Neural cell (in vitro differentiated cells): ENCODE data around the gene CAMK2A. TPM values are rescaled to one million over a fixed set of nuclear protein-coding genes. Genes with fewer than 3 reads are reported as not detected.

Experiments used
- H2AFZ ChIP-seq: fragments of 200-600, 300-800 bp; sonication (generic), shearing (Covaris generic); 2 replicates; pipeline ENCODE4 v1.6.0; 2014; ENCODE audit warnings: low read depth, mild to moderate bottlenecking, antibody characterized with exemption, low read length, moderate library complexity
- H3F3A ChIP-seq: fragments of 200-600 bp; shearing (Covaris generic); 2 replicates; pipeline ENCODE4 v1.6.1; 2016; ENCODE audit warnings: mild to moderate bottlenecking, moderate library complexity, mixed read lengths, antibody characterized with exemption, low read length; ENCODE audit not compliant: insufficient read depth, poor library complexity, severe bottlenecking
- H3K27ac ChIP-seq: fragments of 200-600, 300-800 bp; sonication (generic), shearing (Covaris generic); 2 replicates; pipeline ENCODE4 v1.5.1; 2014; ENCODE audit warnings: mild to moderate bottlenecking, low read length, moderate library complexity
- H3K27me3 ChIP-seq: fragments of 300-800, 200-600 bp; sonication (generic), shearing (Covaris generic); 2 replicates; pipeline ENCODE4 v1.6.0; 2014; ENCODE audit warnings: mild to moderate bottlenecking, low read depth, low read length, moderate library complexity; ENCODE audit not compliant: insufficient read depth
- H3K36me3 ChIP-seq: fragments of 300-800, 200-600 bp; sonication (generic), shearing (Covaris generic); 2 replicates; pipeline ENCODE4 v1.5.1; 2014; ENCODE audit warnings: mild to moderate bottlenecking, antibody characterized with exemption, low read length, moderate library complexity; ENCODE audit not compliant: insufficient read depth
- H3K4me2 ChIP-seq: fragments of 300-800, 200-600 bp; sonication (generic), shearing (Covaris generic); 2 replicates; pipeline ENCODE4 v1.6.0; 2014; ENCODE audit warnings: mild to moderate bottlenecking, low read length
- H3K4me3 ChIP-seq: fragments of 300-800, 200-600 bp; sonication (generic), shearing (Covaris generic); 2 replicates; pipeline ENCODE4 v1.5.1; 2014; ENCODE audit warnings: mild to moderate bottlenecking, low read length, moderate library complexity
- H3K79me2 ChIP-seq: fragments of 200-600 bp; shearing (Covaris generic); replicated peaks from 2 replicates; pipeline ENCODE4 v1.6.0; 2014; ENCODE audit warnings: mild to moderate bottlenecking, low read length, moderate library complexity; ENCODE audit not compliant: insufficient read depth
- H3K9ac ChIP-seq: fragments of 300-800, 200-600 bp; sonication (generic), shearing (Covaris generic); 2 replicates; pipeline ENCODE4 v1.6.1; 2016; ENCODE audit warnings: mild to moderate bottlenecking, low read length, mixed read lengths
- H3K9me2 ChIP-seq: fragments of 200-600 bp; shearing (Covaris generic); 2 replicates; pipeline ENCODE4 v1.6.1; 2016; ENCODE audit warnings: mild to moderate bottlenecking, low read length, mixed read lengths; ENCODE audit not compliant: insufficient read depth
- H3K9me3 ChIP-seq: fragments of 200-600, 300-800 bp; sonication (generic), shearing (Covaris generic); 2 replicates; pipeline ENCODE4 v1.6.1; 2016; ENCODE audit warnings: mild to moderate bottlenecking, mixed run types, low read length, moderate library complexity, mixed read lengths
- H4K20me1 ChIP-seq: fragments of 200-600 bp; shearing (Covaris generic); 2 replicates; pipeline ENCODE4 v1.6.1; 2016; ENCODE audit warnings: mild to moderate bottlenecking, mixed run types; ENCODE audit not compliant: insufficient read depth
- EP300 ChIP-seq: fragments of 450-650 bp; conservative IDR thresholded peaks from 2 replicates; pipeline ENCODE4 v1.6.1; 2014; ENCODE audit warnings: antibody characterized with exemption, mild to moderate bottlenecking, moderate library complexity; ENCODE audit not compliant: poor library complexity, severe bottlenecking
- EZH2 ChIP-seq: fragments of 200-600, 300-800 bp; shearing (Covaris generic), sonication (generic); IDR thresholded peaks from 2 replicates; pipeline ENCODE4 v1.6.1; 2014; ENCODE audit warnings: antibody characterized with exemption, low read length, borderline replicate concordance, mild to moderate bottlenecking; ENCODE audit not compliant: insufficient read depth, poor library complexity, severe bottlenecking
- MXI1 ChIP-seq: fragments of 450-650 bp; conservative IDR thresholded peaks from 2 replicates; pipeline ENCODE4 v1.6.1; 2014; ENCODE audit warnings: antibody characterized with exemption, mild to moderate bottlenecking; ENCODE audit not compliant: poor library complexity, severe bottlenecking
- POLR2AphosphoS5 ChIP-seq: IDR thresholded peaks from 2 replicates; pipeline ENCODE4 v1.6.1; 2012
- RAD21 ChIP-seq: fragments of 450-650 bp; conservative IDR thresholded peaks from 2 replicates; pipeline ENCODE4 v1.6.1; 2014; ENCODE audit warnings: antibody characterized with exemption, mild to moderate bottlenecking, moderate library complexity
- SMC3 ChIP-seq: fragments of 450-650 bp; conservative IDR thresholded peaks from 2 replicates; pipeline ENCODE4 v1.6.1; 2014; ENCODE audit warnings: antibody characterized with exemption, mild to moderate bottlenecking, moderate library complexity; ENCODE audit not compliant: poor library complexity
- TAF1 ChIP-seq: IDR thresholded peaks from 2 replicates; pipeline ENCODE4 v1.6.1; 2012; ENCODE audit warnings: low read depth
- polyA plus RNA-seq: library from polyadenylated mRNA; depleted of rRNA; stranded (reverse); fragments of >200 nt; gene quantifications from 2 replicates; pipeline ENCODE4 v1.2.3, GENCODE V29; 2014
- TF ChIP-seq, protein P1 (sequence below): fragments of 450-650 bp; IDR thresholded peaks from 2 replicates; pipeline ENCODE4 v1.5.1; 2014; ENCODE audit warnings: antibody characterized with exemption, mild to moderate bottlenecking, moderate library complexity; ENCODE audit not compliant: poor library complexity, severe bottlenecking
- TF ChIP-seq, protein P2 (sequence below): IDR thresholded peaks from 2 replicates; pipeline ENCODE4 v1.6.1; 2012; ENCODE audit warnings: borderline replicate concordance

Gene CAMK2A
- polyA plus RNA-seq, 1 donor from 2014 or later = 61.7 TPM

DNA sequence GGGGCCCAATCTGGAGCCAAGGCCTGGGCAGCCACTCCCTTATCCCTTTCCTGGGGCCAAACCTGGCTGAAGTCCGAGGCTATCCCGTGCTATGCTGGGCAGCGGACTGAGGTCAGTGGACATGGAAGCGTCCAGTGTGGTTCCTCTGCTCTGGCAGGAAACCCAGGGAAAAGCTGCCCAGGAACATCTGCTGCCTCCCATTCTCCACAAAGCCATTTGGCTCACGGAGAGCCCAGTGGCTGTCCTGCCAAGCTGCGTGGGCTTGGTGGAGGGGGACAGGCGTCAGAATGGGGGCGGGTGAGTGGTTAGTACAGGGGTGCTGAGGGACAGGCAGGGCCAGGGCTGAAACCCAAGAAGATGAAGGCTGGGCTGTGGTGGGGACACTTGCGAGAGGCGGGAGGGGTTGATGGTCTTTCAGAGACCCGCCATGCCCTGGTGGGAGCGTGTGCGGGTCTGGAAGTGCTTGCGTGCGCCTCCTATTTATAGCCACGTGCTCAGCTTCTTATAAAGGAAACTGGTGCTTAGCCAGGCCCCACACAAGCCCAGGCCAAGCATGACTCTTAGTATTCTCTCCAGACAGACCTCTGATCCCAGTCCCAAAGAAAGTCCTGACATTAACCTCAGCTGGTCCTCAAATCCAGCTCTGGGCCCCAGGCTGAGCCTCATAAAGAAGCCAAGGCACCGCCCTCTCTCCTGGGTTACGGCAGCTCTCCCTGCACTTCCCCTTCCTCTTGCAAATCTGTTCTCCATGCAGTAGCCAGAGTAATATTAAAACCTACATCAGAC, 109.1 kb downstream of the CAMK2A start:
- H3F3A ChIP-seq = no peaks in the 10 kb centered on the region
- no peaks in the 10 kb centered on the region for H3K9me3 ChIP-seq
- H3K36me3 ChIP-seq = no peaks in the 10 kb centered on the region
- H3K4me2 ChIP-seq = no peak overlapping the region
- TF ChIP-seq TAF1 (no peak), EZH2 (no peak), POLR2AphosphoS5 (no peak), SMC3 (no peak), EP300 (no peak), RAD21 (no peak), MXI1 (no peak)
- TF ChIP-seq, protein P1, sequence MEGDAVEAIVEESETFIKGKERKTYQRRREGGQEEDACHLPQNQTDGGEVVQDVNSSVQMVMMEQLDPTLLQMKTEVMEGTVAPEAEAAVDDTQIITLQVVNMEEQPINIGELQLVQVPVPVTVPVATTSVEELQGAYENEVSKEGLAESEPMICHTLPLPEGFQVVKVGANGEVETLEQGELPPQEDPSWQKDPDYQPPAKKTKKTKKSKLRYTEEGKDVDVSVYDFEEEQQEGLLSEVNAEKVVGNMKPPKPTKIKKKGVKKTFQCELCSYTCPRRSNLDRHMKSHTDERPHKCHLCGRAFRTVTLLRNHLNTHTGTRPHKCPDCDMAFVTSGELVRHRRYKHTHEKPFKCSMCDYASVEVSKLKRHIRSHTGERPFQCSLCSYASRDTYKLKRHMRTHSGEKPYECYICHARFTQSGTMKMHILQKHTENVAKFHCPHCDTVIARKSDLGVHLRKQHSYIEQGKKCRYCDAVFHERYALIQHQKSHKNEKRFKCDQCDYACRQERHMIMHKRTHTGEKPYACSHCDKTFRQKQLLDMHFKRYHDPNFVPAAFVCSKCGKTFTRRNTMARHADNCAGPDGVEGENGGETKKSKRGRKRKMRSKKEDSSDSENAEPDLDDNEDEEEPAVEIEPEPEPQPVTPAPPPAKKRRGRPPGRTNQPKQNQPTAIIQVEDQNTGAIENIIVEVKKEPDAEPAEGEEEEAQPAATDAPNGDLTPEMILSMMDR = no peak
- TF ChIP-seq, protein P2, sequence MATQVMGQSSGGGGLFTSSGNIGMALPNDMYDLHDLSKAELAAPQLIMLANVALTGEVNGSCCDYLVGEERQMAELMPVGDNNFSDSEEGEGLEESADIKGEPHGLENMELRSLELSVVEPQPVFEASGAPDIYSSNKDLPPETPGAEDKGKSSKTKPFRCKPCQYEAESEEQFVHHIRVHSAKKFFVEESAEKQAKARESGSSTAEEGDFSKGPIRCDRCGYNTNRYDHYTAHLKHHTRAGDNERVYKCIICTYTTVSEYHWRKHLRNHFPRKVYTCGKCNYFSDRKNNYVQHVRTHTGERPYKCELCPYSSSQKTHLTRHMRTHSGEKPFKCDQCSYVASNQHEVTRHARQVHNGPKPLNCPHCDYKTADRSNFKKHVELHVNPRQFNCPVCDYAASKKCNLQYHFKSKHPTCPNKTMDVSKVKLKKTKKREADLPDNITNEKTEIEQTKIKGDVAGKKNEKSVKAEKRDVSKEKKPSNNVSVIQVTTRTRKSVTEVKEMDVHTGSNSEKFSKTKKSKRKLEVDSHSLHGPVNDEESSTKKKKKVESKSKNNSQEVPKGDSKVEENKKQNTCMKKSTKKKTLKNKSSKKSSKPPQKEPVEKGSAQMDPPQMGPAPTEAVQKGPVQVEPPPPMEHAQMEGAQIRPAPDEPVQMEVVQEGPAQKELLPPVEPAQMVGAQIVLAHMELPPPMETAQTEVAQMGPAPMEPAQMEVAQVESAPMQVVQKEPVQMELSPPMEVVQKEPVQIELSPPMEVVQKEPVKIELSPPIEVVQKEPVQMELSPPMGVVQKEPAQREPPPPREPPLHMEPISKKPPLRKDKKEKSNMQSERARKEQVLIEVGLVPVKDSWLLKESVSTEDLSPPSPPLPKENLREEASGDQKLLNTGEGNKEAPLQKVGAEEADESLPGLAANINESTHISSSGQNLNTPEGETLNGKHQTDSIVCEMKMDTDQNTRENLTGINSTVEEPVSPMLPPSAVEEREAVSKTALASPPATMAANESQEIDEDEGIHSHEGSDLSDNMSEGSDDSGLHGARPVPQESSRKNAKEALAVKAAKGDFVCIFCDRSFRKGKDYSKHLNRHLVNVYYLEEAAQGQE = no peak
- H3K27me3 ChIP-seq = no peaks in the 10 kb centered on the region
- no peak overlapping the region for H3K27ac ChIP-seq
- no peaks in the 10 kb centered on the region for H3K79me2 ChIP-seq
- no peaks in the 10 kb centered on the region for H3K9me2 ChIP-seq
- H3K9ac ChIP-seq = no peak overlapping the region
- H2AFZ ChIP-seq = no peak overlapping the region
- no peak overlapping the region for H3K4me3 ChIP-seq
- H4K20me1 ChIP-seq = no peaks in the 10 kb centered on the region

DNA sequence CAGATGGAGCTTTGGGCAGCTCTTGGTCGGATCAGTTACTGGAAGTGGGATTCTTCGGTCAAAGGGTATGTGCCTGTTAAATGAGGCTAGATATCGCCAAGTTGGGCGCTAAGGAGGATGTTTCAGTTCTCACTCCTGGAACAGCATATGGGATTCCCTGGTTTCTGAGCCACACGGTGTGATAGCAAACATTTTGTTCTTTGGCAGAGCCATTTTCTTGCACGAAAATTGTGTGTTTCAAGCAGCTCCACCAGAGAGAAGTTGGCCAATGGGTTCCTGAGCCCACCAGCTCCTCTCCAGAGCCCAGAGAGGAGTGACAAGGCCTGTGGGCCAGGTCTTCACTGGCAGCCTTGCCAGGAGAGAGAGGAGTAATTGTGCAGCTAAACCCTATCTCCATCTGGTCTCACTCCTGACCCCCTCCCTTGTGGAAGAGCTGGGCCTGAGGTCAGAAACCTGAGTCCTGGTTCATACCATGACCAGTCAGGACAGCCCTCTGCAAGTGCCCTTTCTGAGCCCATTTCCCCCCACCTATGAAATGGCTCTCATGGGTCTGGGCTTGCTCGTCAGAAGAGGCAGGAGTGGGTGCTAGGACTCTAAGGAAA, 110.5 kb downstream of the CAMK2A start:
- no peaks in the 10 kb centered on the region for H3K27me3 ChIP-seq
- H3K4me3 ChIP-seq = no peak overlapping the region
- no peak overlapping the region for H3K27ac ChIP-seq
- H3K36me3 ChIP-seq = no peaks in the 10 kb centered on the region
- TF ChIP-seq SMC3 (no peak), EP300 (no peak), EZH2 (no peak)
- TF ChIP-seq, protein P1 = no peak
- TF ChIP-seq, protein P2 = no peak
- H4K20me1 ChIP-seq = no peaks in the 10 kb centered on the region
- H3F3A ChIP-seq = no peaks in the 10 kb centered on the region
- H3K9me3 ChIP-seq = no peaks in the 10 kb centered on the region
- no peak overlapping the region for H3K4me2 ChIP-seq
- H3K79me2 ChIP-seq = no peaks in the 10 kb centered on the region
- no peak overlapping the region for H3K9ac ChIP-seq
- no peak overlapping the region for H2AFZ ChIP-seq
- no peaks in the 10 kb centered on the region for H3K9me2 ChIP-seq
